ENCODE measurements around the gene FBXO3.
"Not testable (repeated sequence)": the region's sequence is repeated elsewhere in the genome, so short reads cannot be mapped to it uniquely, and the experiment has no call there.

Gene FBXO3, protein sequence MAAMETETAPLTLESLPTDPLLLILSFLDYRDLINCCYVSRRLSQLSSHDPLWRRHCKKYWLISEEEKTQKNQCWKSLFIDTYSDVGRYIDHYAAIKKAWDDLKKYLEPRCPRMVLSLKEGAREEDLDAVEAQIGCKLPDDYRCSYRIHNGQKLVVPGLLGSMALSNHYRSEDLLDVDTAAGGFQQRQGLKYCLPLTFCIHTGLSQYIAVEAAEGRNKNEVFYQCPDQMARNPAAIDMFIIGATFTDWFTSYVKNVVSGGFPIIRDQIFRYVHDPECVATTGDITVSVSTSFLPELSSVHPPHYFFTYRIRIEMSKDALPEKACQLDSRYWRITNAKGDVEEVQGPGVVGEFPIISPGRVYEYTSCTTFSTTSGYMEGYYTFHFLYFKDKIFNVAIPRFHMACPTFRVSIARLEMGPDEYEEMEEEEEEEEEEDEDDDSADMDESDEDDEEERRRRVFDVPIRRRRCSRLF

DNA sequence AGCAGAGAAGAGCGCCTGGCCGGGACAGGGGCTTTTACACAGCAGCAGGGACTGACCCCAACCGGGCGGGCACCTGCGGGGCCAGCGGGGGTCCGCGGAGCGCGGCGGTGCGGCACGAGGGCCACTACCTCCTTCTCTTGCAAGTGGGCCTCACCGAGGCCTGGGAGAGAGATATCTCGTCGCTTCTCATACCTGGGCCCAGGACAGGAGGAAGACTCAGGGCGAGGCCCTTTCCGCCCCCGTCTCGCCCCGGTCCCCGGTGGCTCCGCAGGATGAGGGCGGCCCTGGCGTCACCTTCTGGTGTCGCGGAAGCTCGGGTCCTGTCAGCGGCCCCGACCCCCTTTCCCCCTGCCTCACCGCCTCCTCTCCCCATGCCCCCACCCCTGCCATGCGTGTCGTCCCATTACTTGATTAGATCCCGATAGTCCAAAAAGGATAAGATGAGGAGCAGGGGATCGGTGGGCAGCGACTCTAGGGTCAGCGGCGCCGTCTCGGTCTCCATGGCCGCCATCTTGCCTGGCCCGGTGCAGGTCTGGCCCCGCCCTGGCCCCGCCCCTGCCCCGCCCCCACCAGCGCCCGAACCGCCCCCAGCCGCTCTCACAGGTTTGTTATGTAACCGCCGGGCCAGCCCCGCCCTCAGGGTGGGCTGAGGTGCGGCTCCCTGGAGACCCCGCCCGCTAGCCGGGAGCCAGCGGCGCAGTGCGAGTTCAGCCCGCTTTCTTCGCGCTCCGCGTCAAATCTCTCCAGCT is at the start of gene FBXO3:
TSS of gene FBXO3 (minus strand) at position 534 of the 749 bp plus-strand sequence. CDS start at position 511, 23 bp downstream.
- DNase-seq: peak; percentile 52 to 69

GRCh38 chr11:33822981-33823380 is 48.7 kb upstream of the FBXO3 start:
- not testable (repeated sequence) for DNase-seq

- DNase-seq: no peak
Measured at GRCh38 chr11:33819278-33820035, 45.1 kb upstream of the FBXO3 start.

DNA sequence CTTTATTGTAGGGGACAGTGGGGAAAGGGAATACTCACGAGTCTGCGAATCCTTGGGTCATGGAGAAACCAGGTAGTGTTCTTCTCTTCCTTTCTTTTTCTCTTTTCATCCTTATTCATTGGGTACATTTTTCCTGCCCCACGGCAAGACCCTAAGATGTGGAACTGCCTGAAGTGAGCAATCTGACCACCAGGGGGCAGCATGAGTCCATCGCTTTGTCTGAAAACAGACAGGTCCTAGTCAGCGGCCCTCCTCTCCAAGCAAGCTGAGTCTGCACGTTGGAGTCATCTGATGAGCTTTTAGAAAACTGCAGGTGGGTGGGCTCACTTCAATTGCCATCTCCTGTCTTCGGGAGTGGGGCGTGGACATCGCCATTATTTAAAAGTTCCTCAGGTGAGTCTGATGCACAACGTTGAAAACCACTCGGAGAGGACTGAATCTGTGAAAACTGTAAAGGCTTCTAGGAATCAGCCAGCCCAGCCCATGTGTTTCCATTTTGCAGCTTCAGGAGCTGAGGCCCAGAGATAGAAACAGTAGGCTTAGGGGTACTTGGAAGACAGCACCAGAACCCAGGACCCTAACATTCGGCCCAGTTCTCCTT is 34.0 kb upstream of the FBXO3 start:
- peak; percentile 67 to 72 for DNase-seq

- no peak for DNase-seq
Measured at GRCh38 chr11:33804471-33804870, 30.2 kb upstream of the FBXO3 start.

- DNase-seq: no peak
Measured at GRCh38 chr11:33802194-33802950, 28.1 kb upstream of the FBXO3 start.

- no peak for DNase-seq
Measured at GRCh38 chr11:33801821-33802193, 27.5 kb upstream of the FBXO3 start.

- DNase-seq: no peak
Measured at GRCh38 chr11:33797879-33798278, 23.6 kb upstream of the FBXO3 start.

DNA sequence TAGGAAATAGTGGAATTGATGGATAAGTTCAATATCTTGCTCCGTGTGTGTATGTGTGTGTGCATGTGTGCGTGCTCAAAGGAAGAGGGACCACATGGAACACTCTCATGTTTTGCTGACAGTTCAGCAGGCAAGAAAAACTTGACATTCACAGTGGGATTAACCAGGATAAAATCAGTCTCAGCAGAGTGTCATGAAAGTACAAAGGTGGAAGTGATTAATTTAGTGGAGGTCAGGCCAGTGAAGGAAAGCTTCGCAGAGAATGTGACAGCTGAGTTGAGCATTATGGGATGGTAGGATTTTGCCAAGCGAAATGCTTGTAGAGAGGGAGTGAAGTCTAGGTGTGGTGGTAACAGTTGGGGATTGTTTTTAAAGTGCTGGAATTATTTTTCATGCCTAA is 15.7 kb upstream of the FBXO3 start:
- no peak for DNase-seq

GRCh38 chr11:33788095-33788494 is 13.8 kb upstream of the FBXO3 start:
- DNase-seq: not testable (repeated sequence)

- no peak for DNase-seq
Measured at GRCh38 chr11:33787076-33787475, 12.8 kb upstream of the FBXO3 start.

DNA sequence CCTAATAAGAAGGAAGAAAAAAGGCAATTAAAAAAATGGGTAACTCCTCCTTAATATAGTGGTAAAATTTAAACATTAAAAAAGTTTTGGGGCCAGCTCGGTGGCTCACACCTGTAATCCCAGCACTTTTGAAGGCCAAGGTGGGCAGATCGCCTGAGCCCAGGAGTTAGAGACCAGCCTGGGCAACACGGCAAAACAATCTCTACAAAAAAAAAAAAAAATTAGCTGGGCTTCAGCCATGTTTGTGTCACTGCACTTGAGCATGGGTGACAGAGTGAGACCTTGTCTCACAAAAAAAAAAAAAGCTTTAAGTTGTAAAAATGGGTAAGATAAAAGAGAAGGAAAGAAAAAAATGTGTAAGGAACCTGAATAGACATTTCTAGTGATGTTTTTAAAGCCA is 11.3 kb upstream of the FBXO3 start:
- no peak for DNase-seq

GRCh38 chr11:33779849-33780528 is 5.7 kb upstream of the FBXO3 start:
- no peak for DNase-seq

- no peak for DNase-seq
Measured at GRCh38 chr11:33778675-33779074, 4.4 kb upstream of the FBXO3 start.

GRCh38 chr11:33777906-33778305 is 3.6 kb upstream of the FBXO3 start:
- no peak for DNase-seq

DNA sequence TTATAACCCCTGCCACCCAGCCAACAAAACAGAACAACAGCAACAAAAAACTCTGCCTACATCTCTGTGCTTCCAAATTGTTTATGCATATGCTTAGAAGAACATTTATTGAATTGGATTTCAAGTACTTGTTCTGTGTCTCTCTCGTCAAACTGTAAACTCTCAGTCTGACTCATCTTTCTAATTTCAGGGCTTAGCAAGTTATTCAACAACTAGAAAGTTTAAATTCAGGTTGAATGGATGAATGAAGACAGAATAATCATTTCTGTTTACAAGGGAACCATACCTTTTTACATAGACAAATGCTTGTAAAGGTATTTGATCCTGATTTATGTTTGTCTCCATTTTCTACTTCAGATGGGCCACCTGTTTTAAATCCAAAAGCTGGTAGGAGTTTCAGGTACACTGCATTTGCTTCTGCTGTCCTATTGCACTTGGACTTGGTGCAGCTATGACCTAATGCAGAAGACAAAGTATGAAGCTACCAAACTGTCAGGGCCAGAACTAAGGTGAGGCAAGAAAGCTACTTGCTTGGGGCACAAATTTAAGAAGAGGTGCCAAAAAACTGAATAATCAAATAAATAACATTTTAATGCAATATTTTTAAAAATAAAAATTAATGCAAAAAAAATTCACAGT is 1.6 kb upstream of the FBXO3 start:
- DNase-seq: no peak

GRCh38 chr11:33775467-33775807 is 1.1 kb upstream of the FBXO3 start:
- no peak for DNase-seq

- DNase-seq: no peak
Measured at GRCh38 chr11:33774736-33775466, 581 bp upstream of the FBXO3 start.

DNA sequence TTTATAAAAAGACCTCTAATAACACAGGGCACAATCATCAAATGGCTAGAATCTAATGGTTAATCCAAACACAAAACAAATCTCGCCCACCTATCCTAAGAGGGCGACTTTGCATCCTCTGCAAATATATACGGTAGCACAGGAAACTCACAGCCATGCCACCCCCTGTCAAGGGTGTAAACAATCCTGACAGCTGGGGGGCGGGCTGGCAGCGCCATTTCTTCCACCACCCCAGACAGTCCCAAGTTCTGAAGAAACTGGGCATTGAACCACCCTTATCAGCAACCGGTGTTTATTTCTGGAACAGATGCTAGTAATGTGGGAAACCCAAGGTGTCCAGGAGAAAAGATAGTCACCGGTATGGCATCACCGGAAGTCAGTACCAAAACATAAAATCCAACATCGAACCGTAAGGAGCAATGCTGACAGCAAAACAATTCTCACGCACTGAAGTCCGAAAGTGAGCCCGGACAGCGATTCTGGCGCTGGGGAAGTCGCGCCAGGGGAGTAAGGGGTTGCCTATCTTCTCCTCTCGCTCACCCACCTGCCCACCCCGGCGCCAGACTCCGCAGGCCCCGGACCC is 825 bp downstream of the FBXO3 start:
- no peak for DNase-seq

DNA sequence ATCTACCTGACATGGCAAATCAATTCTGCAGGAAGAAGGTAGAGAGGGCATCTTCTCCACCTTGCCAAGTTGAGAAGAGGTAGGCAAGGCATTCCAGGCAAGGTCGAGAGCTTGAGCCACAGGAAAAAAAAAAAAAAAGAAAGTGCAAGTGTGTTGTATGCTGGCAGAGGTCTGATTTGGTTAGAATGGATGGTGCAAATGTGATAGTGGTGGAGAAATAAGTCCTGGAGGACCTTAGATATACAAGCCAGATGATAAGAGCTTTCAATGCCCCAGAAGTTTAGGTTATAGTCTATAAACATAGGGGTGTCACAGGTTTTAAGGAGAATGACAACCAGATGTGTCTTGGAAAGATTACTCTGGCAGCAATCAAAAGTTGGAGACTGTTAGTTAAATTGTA is 1.4 kb downstream of the FBXO3 start:
- DNase-seq: no peak
